Fibroblast of lung (primary cell): ENCODE results near the gene TACC2. TPM values are rescaled to one million over a fixed set of nuclear protein-coding genes. Genes with fewer than 3 reads are reported as not detected.

Experiments used
- DNase-seq, 2 donors: peaks; one replicate each; pipeline versions ENCODE4 v3.0.0 to v3.0.0-alpha.2; 2010; ENCODE audit warnings: low read depth in 2 of 2
- H2AFZ ChIP-seq: 2 replicates; pipeline ENCODE4 v1.5.1; 2012; ENCODE audit warnings: low read length, control low read depth, inconsistent platforms
- H3K27ac ChIP-seq: 2 replicates; pipeline ENCODE4 v1.5.1; 2011; ENCODE audit warnings: low read length, control low read depth; ENCODE audit not compliant: insufficient read depth
- H3K27me3 ChIP-seq: 2 replicates; pipeline ENCODE4 v1.5.1; 2011; ENCODE audit warnings: mild to moderate bottlenecking, low read length; ENCODE audit not compliant: control insufficient read depth, insufficient read depth
- H3K36me3 ChIP-seq: 2 replicates; pipeline ENCODE4 v1.5.1; 2011; ENCODE audit warnings: low read length; ENCODE audit not compliant: control insufficient read depth, insufficient read depth
- H3K4me1 ChIP-seq: 2 replicates; pipeline ENCODE4 v1.5.1; 2011; ENCODE audit warnings: low read length; ENCODE audit not compliant: control insufficient read depth, insufficient read depth; ENCODE audit errors: extremely low read depth
- H3K4me2 ChIP-seq: 2 replicates; pipeline ENCODE4 v1.5.1; 2011; ENCODE audit warnings: low read length, control low read depth; ENCODE audit not compliant: insufficient read depth; ENCODE audit errors: extremely low read depth
- H3K4me3 ChIP-seq, 4 experiments: fragments of 200-600 bp in 1 of 4; sonication (generic) in 1 of 4; replicated peaks in 1 of 4; 2 replicates each; pipeline ENCODE4 v1.5.1; 2011 to 2016; ENCODE audit warnings: low read length in 4 of 4, low read depth in 3 of 4, mild to moderate bottlenecking in 3 of 4, control low read depth in 2 of 4, inconsistent platforms in 1 of 4, mixed read lengths in 1 of 4; ENCODE audit not compliant: insufficient read depth in 1 of 4; ENCODE audit errors: control extremely low read depth in 1 of 4
- H3K79me2 ChIP-seq: 2 replicates; pipeline ENCODE4 v1.5.1; 2012; ENCODE audit warnings: mild to moderate bottlenecking, low read length, inconsistent platforms; ENCODE audit not compliant: control insufficient read depth, insufficient read depth
- H3K9ac ChIP-seq: 2 replicates; pipeline ENCODE4 v1.5.1; 2011; ENCODE audit warnings: mild to moderate bottlenecking, low read length, control low read depth; ENCODE audit not compliant: insufficient read depth
- H3K9me3 ChIP-seq: 2 replicates; pipeline ENCODE4 v1.5.1; 2012; ENCODE audit warnings: low read depth, low read length; ENCODE audit not compliant: control insufficient read depth, insufficient read depth
- H4K20me1 ChIP-seq: 2 replicates; pipeline ENCODE4 v1.5.1; 2011; ENCODE audit warnings: low read length; ENCODE audit not compliant: control insufficient read depth, insufficient read depth; ENCODE audit errors: extremely low read depth
- EZH2 ChIP-seq: IDR thresholded peaks from 2 replicates; pipeline ENCODE4 v1.5.1; 2012; ENCODE audit warnings: low read length, control low read depth, mild to moderate bottlenecking; ENCODE audit errors: missing control alignments
- polyA plus RNA-seq, 2 donors: library from polyadenylated mRNA; depleted of rRNA in 1 of 2; stranded (reverse) in 1 of 2; unstranded in 1 of 2; fragments of >200 nt; gene quantifications; 2 replicates each; pipeline ENCODE4 v1.2.1, GENCODE V29; 2011 to 2012; ENCODE audit warnings: missing spikeins in 1 of 2
- total RNA-seq: library from RNA; depleted of rRNA; stranded (reverse); fragments of >200 nt; gene quantifications from 2 replicates; pipeline ENCODE4 v1.2.1, GENCODE V29; 2014
- TF ChIP-seq, protein P1 (sequence below), 2 donors: IDR thresholded peaks in 1 of 2; conservative IDR thresholded peaks in 1 of 2; 1 replicate in 1 of 2; 2 replicates in 1 of 2; pipeline ENCODE4 v1.5.1; 2011 to 2012; ENCODE audit warnings: low read length in 2 of 2, control low read depth in 1 of 2, inconsistent platforms in 1 of 2, low read depth in 1 of 2, mild to moderate bottlenecking in 1 of 2

Gene TACC2
- total and polyA plus RNA-seq, 2 donors (not counting 1 experiment from before 2014, with no cell fraction given): 7.6 to 13.0 TPM

DNA sequence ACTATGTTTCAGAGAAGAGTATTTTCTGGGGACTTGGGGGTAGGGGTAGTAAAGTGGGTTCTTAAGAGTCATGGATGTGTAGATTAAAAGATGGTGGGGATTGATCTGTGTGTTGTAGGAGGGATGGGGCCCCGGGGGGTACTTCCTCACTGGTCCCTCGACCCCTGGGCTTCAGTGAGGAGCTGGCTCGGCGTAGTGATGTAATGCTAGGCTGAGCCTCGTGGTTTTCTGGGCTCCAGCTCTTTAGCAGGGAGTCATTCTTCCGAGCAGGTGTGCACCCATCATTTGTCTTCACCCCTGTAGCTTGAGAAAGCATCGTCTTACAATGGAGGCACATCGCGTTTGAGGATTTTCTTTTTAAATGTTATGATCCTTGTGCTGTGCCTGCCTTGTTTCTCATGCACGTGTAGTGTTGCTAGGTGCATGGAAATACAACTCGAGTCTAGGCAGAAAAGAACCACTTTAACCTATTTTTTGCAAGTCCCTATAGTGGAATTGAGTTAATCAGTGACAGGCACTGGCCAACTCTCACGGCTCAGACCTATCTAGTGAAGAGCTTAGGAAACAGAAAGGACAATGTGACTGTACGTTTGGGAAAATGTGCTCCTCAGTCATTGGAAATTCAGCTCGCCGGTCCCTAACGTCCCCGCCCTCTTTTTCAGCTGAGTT lies 176.0 kb downstream of the TACC2 start:
- Histone ChIP-seq H2AFZ (no peak overlapping the region), H3K9me3 (no peaks in the 10 kb centered on the region), H3K9ac (no peak overlapping the region), H3K79me2 (no peaks in the 10 kb centered on the region), H3K36me3 (no peaks in the 10 kb centered on the region), H3K4me2 (no peak overlapping the region), H3K4me1 (no peaks in the 10 kb centered on the region), H3K27me3 (no peaks in the 10 kb centered on the region), H4K20me1 (no peaks in the 10 kb centered on the region), H3K4me3 (no peak overlapping the region), H3K27ac (no peak overlapping the region)
- TF ChIP-seq, protein P1, sequence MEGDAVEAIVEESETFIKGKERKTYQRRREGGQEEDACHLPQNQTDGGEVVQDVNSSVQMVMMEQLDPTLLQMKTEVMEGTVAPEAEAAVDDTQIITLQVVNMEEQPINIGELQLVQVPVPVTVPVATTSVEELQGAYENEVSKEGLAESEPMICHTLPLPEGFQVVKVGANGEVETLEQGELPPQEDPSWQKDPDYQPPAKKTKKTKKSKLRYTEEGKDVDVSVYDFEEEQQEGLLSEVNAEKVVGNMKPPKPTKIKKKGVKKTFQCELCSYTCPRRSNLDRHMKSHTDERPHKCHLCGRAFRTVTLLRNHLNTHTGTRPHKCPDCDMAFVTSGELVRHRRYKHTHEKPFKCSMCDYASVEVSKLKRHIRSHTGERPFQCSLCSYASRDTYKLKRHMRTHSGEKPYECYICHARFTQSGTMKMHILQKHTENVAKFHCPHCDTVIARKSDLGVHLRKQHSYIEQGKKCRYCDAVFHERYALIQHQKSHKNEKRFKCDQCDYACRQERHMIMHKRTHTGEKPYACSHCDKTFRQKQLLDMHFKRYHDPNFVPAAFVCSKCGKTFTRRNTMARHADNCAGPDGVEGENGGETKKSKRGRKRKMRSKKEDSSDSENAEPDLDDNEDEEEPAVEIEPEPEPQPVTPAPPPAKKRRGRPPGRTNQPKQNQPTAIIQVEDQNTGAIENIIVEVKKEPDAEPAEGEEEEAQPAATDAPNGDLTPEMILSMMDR (conservative IDR thresholded peaks at IDR 0.05 in 1 of 2, IDR thresholded peaks at IDR 0.05 in 1 of 2; ENCODE audit: low read depth in 1 of 2, low read length in 2 of 2): no peak
- no peak for TF ChIP-seq EZH2
- no peak for DNase-seq

GRCh38 chr10:122165484-122166276 lies 176.7 kb downstream of the TACC2 start:
- no peaks in the 10 kb centered on the region for H3K4me1 ChIP-seq
- no peak overlapping the region for H3K4me3 ChIP-seq
- H3K27me3 ChIP-seq: no peaks in the 10 kb centered on the region
- no peaks in the 10 kb centered on the region for H3K36me3 ChIP-seq
- H3K9ac ChIP-seq: no peak overlapping the region
- H3K27ac ChIP-seq: no peak overlapping the region
- H3K4me2 ChIP-seq: no peak overlapping the region
- no peaks in the 10 kb centered on the region for H3K79me2 ChIP-seq
- no peak for DNase-seq
- no peaks in the 10 kb centered on the region for H3K9me3 ChIP-seq
- H4K20me1 ChIP-seq: no peaks in the 10 kb centered on the region
- no peak for TF ChIP-seq EZH2
- TF ChIP-seq, protein P1 (conservative IDR thresholded peaks at IDR 0.05 in 1 of 2, IDR thresholded peaks at IDR 0.05 in 1 of 2; ENCODE audit: low read depth in 1 of 2, low read length in 2 of 2): no peak
- H2AFZ ChIP-seq: no peak overlapping the region

DNA sequence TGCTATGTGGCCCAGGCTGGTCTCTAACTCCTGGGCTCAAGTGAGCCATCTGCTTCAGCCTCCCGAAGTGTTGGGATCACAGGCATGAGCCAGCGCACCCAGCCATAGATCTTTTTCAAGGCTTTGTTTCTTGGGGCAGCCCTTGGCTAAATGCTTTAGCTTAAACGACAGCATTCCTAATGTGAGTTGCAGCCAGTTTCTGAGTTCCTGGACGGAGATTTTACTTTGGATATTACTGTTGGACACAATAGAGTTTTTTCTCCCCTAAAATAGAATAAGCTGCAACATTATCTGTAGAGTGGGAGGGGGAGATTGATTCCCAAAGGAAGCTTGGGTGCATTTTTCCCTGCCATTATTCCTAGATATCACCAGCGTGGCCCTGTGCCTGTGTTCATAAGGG lies 179.1 kb downstream of the TACC2 start:
- no peak for DNase-seq
- Histone ChIP-seq H3K27me3 (no peaks in the 10 kb centered on the region), H3K27ac (no peak overlapping the region), H3K4me1 (no peaks in the 10 kb centered on the region), H4K20me1 (no peaks in the 10 kb centered on the region), H3K9me3 (no peaks in the 10 kb centered on the region), H2AFZ (no peak overlapping the region), H3K79me2 (no peaks in the 10 kb centered on the region), H3K9ac (no peak overlapping the region), H3K4me2 (no peak overlapping the region), H3K36me3 (no peaks in the 10 kb centered on the region), H3K4me3 (no peak overlapping the region)
- no peak for TF ChIP-seq EZH2
- TF ChIP-seq, protein P1 (conservative IDR thresholded peaks at IDR 0.05 in 1 of 2, IDR thresholded peaks at IDR 0.05 in 1 of 2; ENCODE audit: low read depth in 1 of 2, low read length in 2 of 2): no peak
